Testis (tissue), 3 donors: Measurements from ENCODE around the gene LRPAP1. TPM values are rescaled to one million over a fixed set of nuclear protein-coding genes. Genes with fewer than 3 reads are reported as not detected.

Experiments used
- DNase-seq: peaks from one replicate; pipeline ENCODE4 v3.0.0-alpha.2; 2019
- H3K27ac ChIP-seq, 2 donors: fragments of 200-600 bp; sonication (generic); one replicate each; pipeline ENCODE4 v1.5.1; 2019
- H3K27me3 ChIP-seq: fragments of 200-600 bp; sonication (generic); one replicate; pipeline ENCODE4 v1.5.1; 2019
- H3K36me3 ChIP-seq: fragments of 200-600 bp; sonication (generic); one replicate; pipeline ENCODE4 v1.5.1; 2017; ENCODE audit warnings: low read depth; ENCODE audit errors: missing control alignments
- H3K4me1 ChIP-seq: fragments of 200-600 bp; sonication (generic); one replicate; pipeline ENCODE4 v1.5.1; 2019
- H3K4me3 ChIP-seq, 2 donors: fragments of 200-600 bp; sonication (generic); one replicate each; pipeline ENCODE4 v1.5.1; 2017 to 2019
- H3K9me3 ChIP-seq: fragments of 200-600 bp; sonication (generic); one replicate; pipeline ENCODE4 v1.5.1; 2017
- CTCF ChIP-seq, 3 experiments: fragments of 450-650 bp in 2 of 3; fragments of 200-600 bp in 1 of 3; sonication (generic) in 1 of 3; IDR thresholded peaks; one replicate each; pipeline ENCODE4 v1.5.1; 2016 to 2019; ENCODE audit warnings: antibody characterized with exemption in 3 of 3, mild to moderate bottlenecking in 2 of 3, moderate library complexity in 1 of 3
- POLR2A ChIP-seq: fragments of 450-650 bp; IDR thresholded peaks from one replicate; pipeline ENCODE4 v1.6.1; 2017; ENCODE audit warnings: antibody characterized with exemption, mild to moderate bottlenecking, moderate library complexity
- WGBS, 2 donors: methylation state at CpG; one replicate each; pipeline ENCODE4 v1.1.5; 2018; 5-methylcytosine and 5-hydroxymethylcytosine counted together
- intact Hi-C: fragments of 100-400 bp; cut with DNase I; formaldehyde crosslinking; loops from one replicate; pipeline ENCODE4 v1.15.1; 2023; ENCODE audit warnings: low total_unique reads
- polyA plus RNA-seq: library from polyadenylated mRNA; stranded (reverse); fragments of 350-450 nt; fragmentation: Illumina TruSeq; extraction: RNeasy Lipid Tissue Mini Kit (QIAGEN cat#74804); gene quantifications from one replicate; pipeline ENCODE4 v1.2.3, GENCODE V29; 2014; ENCODE audit warnings: low read depth, low replicate concordance; ENCODE audit not compliant: insufficient read depth
- total RNA-seq, 2 donors: library from RNA; depleted of rRNA; stranded (reverse); fragments of >200 nt; gene quantifications; one replicate each; pipeline ENCODE4 v1.2.3, GENCODE V29; 2016

Gene LRPAP1
- total and polyA plus RNA-seq, 3 donors from 2014 or later = 179 to 337 (median 279) TPM

DNA sequence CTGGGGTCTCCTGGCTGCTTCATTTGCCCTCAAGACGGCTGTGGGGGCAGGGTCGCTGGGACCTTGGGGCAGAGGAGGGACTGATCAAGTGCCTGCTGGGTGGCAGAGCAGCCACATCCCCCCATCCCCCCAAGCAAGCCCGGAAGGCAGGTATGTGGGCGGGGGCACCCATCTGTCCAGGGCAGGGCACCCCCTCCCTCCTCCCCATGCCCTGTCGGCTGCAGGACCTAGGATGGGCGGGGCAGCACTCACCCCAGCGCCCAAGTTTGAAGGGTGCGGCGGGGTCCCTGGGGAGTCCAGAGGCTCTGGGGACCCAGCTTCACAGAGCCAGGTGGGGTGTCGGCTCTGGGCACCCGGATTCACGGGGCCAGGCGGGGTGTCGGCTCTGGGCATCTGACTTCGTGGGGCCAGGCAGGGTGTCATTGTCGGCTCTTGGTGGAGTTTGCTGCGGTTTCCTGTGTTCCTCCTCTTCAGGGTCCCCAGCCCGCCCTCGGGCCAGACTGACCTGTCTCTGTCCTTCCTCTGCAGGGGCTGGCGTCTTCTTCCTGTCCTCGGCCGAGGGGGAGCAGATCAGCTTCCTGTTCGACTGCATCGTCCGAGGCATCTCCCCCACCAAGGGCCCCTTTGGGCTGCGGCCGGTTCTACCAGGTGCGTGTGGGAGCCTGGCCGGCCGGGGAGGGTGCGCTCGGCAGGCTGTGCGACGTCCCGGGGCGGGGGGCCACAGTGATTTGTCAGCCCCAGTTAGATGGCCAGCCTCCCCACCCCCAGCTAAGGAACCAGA is 47.0 kb downstream of the LRPAP1 start:
- peaks cover 3% of the 10 kb centered on the region for H3K4me1 ChIP-seq
- no peak for DNase-seq
- TF ChIP-seq POLR2A (no peak), CTCF (IDR thresholded peaks at IDR 0.05) (no peak)
- WGBS, 2 donors = 48 to 54% methylated on average over 18 to 36 of the region's 36 CpGs
- H3K27me3 ChIP-seq = no peaks in the 10 kb centered on the region
- no peaks in the 10 kb centered on the region for H3K9me3 ChIP-seq
- no peaks in the 10 kb centered on the region for H3K36me3 ChIP-seq
- intact Hi-C loops = no loop called here
- H3K27ac ChIP-seq = no peak overlapping the region
- H3K4me3 ChIP-seq = no peak overlapping the region

DNA sequence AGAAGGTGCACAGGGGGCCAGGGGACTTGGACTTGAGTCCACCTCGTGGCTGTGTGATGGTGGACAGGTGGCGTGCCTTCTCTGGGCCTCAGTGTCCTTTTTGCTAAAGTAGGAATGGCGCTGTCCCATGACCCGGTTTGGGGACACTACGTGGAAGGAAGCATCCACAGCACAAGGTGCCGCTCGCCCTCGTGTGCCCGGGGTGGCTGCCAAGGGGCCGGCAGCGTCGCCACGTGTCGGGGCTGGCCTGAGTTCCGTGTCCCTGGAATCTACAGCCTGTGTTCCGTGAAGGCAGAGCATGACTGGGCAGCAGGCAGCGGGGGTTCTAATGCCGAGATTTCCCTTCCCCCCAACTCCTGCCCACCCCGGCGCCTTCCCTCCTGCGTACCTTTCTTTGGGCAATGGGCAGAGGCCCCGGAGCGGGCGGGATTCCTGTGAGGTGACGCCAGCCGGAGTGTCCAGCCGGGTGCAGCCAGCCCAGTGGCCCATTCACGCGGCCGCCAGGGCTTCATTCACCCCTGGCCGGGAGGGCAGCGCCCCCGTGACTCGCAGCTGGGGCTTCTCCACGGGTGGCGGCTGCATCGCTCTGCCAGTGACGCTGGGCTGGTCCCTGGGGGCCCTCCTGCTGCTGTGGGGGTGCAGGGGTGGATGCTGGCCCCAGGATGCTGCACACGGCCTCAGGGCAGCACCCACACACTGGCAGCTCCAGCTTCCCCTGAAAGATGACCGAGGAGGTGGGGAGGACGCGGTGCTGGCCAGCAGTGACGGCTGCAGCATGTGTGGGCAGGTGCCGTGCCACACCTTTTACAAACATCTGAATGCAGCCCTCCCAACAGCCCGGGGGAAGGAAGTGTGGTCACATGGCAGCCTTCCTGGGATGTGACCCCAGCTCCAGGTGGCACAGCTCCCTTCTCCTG is 47.9 kb downstream of the LRPAP1 start:
- H3K27ac ChIP-seq = no peak overlapping the region
- H3K27me3 ChIP-seq = no peaks in the 10 kb centered on the region
- H3K36me3 ChIP-seq = no peaks in the 10 kb centered on the region
- TF ChIP-seq POLR2A = no peak
- no peak for TF ChIP-seq CTCF (IDR thresholded peaks at IDR 0.05)
- no peak for DNase-seq
- intact Hi-C loops = no loop called here
- no peak overlapping the region for H3K4me3 ChIP-seq
- peaks cover 3% of the 10 kb centered on the region for H3K4me1 ChIP-seq
- H3K9me3 ChIP-seq = no peaks in the 10 kb centered on the region
- 62 to 68% methylated on average over 5 to 45 of the region's 45 CpGs for WGBS, 2 donors

- TF ChIP-seq CTCF (IDR thresholded peaks at IDR 0.05) (no peak), POLR2A (no peak)
- H3K27me3 ChIP-seq = no peaks in the 10 kb centered on the region
- WGBS, 2 donors = 66 to 76% methylated on average over 5 to 22 of the region's 23 CpGs
- peaks cover 3% of the 10 kb centered on the region for H3K4me1 ChIP-seq
- no peaks in the 10 kb centered on the region for H3K36me3 ChIP-seq
- H3K27ac ChIP-seq = no peak overlapping the region
- DNase-seq = no peak
- H3K4me3 ChIP-seq = no peak overlapping the region
- intact Hi-C loops = no loop called here
- no peaks in the 10 kb centered on the region for H3K9me3 ChIP-seq
Measured at GRCh38 chr4:3483471-3483921, 48.7 kb downstream of the LRPAP1 start.

DNA sequence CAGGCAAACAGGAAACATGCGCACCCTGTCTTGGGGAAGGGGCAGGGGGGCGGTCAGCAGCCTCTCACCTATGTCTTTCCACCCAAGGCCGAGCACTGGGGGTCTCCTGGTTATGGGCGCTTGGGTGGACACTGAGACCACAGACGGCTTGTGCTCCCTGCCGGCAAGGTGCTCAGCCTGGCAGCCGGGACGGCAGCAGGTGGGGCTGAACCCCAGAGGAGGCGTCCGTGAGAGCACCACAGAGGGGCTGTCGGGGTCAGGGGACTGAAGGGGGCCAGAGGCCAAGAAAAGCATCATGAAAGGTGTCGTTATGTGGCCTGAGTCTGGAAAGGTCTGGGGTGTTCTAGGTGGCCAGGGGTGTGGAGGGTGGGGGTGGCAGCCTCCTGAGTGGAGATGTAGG is 49.5 kb downstream of the LRPAP1 start:
- DNase-seq = no peak
- Histone ChIP-seq H3K36me3 (no peaks in the 10 kb centered on the region), H3K9me3 (no peaks in the 10 kb centered on the region), H3K27ac (no peak overlapping the region), H3K4me1 (peaks cover 3% of the 10 kb centered on the region), H3K4me3 (no peak overlapping the region), H3K27me3 (no peaks in the 10 kb centered on the region)
- intact Hi-C loops = no loop called here
- TF ChIP-seq POLR2A = no peak
- no peak for TF ChIP-seq CTCF (IDR thresholded peaks at IDR 0.05)
- whole genome bisulfite sequencing, 2 donors = 91 to 93% methylated on average over 12 of the region's 12 CpGs
